Measurements from ENCODE around the gene ARHGAP23. TPM values are rescaled to one million over a fixed set of nuclear protein-coding genes. Genes with fewer than 3 reads are reported as not detected.
"Not testable (repeated sequence)": the region's sequence is repeated elsewhere in the genome, so short reads cannot be mapped to it uniquely, and the experiment has no call there.

The ARHGAP23 gene
- total RNA-seq, 4 donors from 2014 or later: 13.0 to 40.8 (median 24.6) TPM

DNA sequence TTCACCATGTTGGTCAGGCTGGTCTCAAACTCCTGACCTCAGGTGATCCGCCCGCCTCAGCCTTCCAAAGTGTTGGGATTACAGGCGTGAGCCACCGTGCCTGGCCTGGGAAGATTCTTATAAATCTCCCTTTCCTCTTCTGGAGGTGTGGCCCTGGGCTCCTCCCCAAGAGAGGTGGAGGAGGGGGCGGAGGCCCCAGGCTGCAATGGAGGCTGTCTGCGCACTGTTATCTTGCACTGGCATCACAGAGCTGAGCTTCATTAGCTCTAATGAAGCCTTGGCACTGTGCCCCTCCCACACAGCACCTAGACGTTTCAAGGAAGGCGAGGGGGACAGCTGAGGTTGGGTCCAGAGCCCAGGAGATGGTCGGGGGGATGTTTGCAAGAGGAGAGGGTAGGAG, 7.5 kb downstream of the ARHGAP23 start:
- Histone ChIP-seq H3K4me1 (no peaks in the 10 kb centered on the region), H3K27ac (no peak overlapping the region), H3K4me3 (replicated peaks in 1 of 3) (no peak overlapping the region), H3K9me3 (no peaks in the 10 kb centered on the region), H3K36me3 (no peaks in the 10 kb centered on the region), H3K27me3 (no peaks in the 10 kb centered on the region)
- TF ChIP-seq POLR2A (IDR thresholded peaks at IDR 0.05) (no peak), CTCF (IDR thresholded peaks at IDR 0.05) (no peak)
- intact Hi-C loops (cut with DNase I): no loop called here
- DNase-seq: no peak
- 74 to 79% methylated on average over 9 of the region's 9 CpGs for WGBS, 2 donors

GRCh38 chr17:38436386-38436785, 8.1 kb downstream of the ARHGAP23 start:
- H3K4me3 ChIP-seq (replicated peaks in 1 of 3): no peak overlapping the region
- TF ChIP-seq POLR2A (IDR thresholded peaks at IDR 0.05) (no peak), CTCF (IDR thresholded peaks at IDR 0.05) (no peak)
- no peaks in the 10 kb centered on the region for H3K36me3 ChIP-seq
- no peaks in the 10 kb centered on the region for H3K4me1 ChIP-seq
- H3K27me3 ChIP-seq: no peaks in the 10 kb centered on the region
- no peak for DNase-seq
- 62 to 78% methylated on average over 11 of the region's 11 CpGs for WGBS, 2 donors
- intact Hi-C loops (cut with DNase I): no loop called here
- H3K9me3 ChIP-seq: no peaks in the 10 kb centered on the region
- H3K27ac ChIP-seq: no peak overlapping the region

DNA sequence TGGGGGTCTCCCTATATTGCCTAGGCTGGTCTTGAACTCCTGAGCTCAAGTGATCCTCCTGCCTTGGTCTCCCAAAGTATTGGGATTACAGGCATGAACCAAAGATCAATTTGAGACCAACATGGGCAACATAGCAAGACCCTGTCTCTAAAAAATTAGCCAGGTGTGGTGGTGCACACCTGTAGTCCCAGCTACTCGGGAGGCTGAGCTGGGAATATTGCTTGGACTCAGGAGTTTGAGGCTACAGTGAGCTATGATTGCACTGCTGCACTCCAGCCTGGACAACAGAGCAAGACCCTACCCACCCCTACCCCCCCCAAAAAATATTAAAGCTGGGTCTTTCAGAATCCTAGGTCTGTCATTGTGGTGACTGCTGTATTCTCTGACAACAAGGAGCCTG, 9.0 kb downstream of the ARHGAP23 start:
- H3K27ac ChIP-seq; H3K27me3 ChIP-seq; DNase-seq; H3K36me3 ChIP-seq; H3K4me1 ChIP-seq; intact Hi-C loops (cut with DNase I); H3K9me3 ChIP-seq; H3K4me3 ChIP-seq (replicated peaks in 1 of 3): not testable (repeated sequence)
- WGBS, 2 donors: 100% methylated on average over 1 of the region's 1 CpG

- TF ChIP-seq POLR2A (IDR thresholded peaks at IDR 0.05) (no peak), CTCF (IDR thresholded peaks at IDR 0.05) (no peak)
- Histone ChIP-seq H3K27me3 (no peaks in the 10 kb centered on the region), H3K4me3 (replicated peaks in 1 of 3) (no peak overlapping the region), H3K4me1 (no peaks in the 10 kb centered on the region), H3K27ac (no peak overlapping the region), H3K9me3 (no peaks in the 10 kb centered on the region), H3K36me3 (no peaks in the 10 kb centered on the region)
- no peak for DNase-seq
- intact Hi-C loops (cut with DNase I): no loop called here
- WGBS, 2 donors: 90 to 91% methylated on average over 5 of the region's 5 CpGs
Observed at GRCh38 chr17:38439436-38439835, 11.2 kb downstream of the ARHGAP23 start.

DNA sequence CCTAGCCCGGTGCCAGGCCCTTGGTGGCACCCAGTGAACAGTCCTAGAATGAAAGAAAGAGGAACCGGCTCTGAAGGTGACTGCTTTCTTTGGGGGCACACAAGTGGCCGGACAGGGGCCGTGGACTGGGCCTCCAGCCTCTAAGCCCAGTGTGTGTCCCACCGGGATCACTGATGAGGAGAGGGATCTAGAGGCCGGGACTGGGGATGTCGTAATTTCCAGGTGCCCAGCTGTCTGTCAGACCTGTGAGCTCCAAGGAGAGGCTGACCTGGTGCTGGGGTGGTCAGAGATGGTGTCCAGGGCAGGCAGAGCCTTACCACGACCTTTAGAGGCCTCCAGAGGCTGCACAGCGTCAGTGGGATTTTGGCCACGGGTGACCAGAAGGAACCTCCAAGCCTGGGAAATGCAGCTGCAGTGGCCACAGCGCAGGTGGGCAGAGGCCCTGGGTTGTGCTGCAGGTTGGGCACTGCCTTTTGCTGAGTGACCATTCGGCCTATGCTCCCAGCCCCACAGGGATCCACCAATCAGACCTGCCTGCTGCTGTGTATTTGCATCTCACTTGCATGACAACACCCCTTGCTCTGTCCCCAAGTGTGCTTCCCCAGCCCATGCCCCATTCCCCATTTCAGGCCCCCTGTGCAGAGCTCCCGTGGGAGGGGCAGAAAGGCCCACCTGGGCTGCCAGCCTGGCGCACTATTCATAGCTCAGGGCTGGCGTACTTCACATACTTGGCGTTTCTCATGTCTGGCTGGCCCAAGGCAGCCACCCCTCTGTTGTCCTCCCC, 12.5 kb downstream of the ARHGAP23 start:
- no peaks in the 10 kb centered on the region for H3K27me3 ChIP-seq
- intact Hi-C loops (cut with DNase I): loop anchor here (5.0 kb wide), 1 partner anchor 46 kb away; no protein-coding TSS in a partner anchor
- DNase-seq: no peak
- WGBS, 2 donors: 78 to 79% methylated on average over 14 to 16 of the region's 16 CpGs
- TF ChIP-seq CTCF (IDR thresholded peaks at IDR 0.05) (no peak), POLR2A (IDR thresholded peaks at IDR 0.05) (no peak)
- H3K4me1 ChIP-seq: no peaks in the 10 kb centered on the region
- H3K27ac ChIP-seq: no peak overlapping the region
- no peaks in the 10 kb centered on the region for H3K36me3 ChIP-seq
- no peak overlapping the region for H3K4me3 ChIP-seq (replicated peaks in 1 of 3)
- H3K9me3 ChIP-seq: no peaks in the 10 kb centered on the region

Measured in thyroid gland (tissue), 4 donors.